ENCODE measurements around the gene THNSL1.

Gene THNSL1

GRCh38 chr10:24983130-24983529, 33.3 kb upstream of the THNSL1 start:
- DNase-seq (ENCODE audit: low read depth) = no peak
- no peak overlapping the region for H3K4me3 ChIP-seq (ENCODE audit: low read depth, low read length)
- TF ChIP-seq CTCF (IDR thresholded peaks at IDR 0.05; ENCODE audit: low read depth, low read length) (no peak), POLR2A (IDR thresholded peaks at IDR 0.05; ENCODE audit: extremely low read depth, insufficient read length) (no peak), MYC (IDR thresholded peaks at IDR 0.05; ENCODE audit: low read depth, low read length) (no peak), MAX (IDR thresholded peaks at IDR 0.05; ENCODE audit: low read depth, low read length) (no peak)

GRCh38 chr10:24983946-24984345, 32.5 kb upstream of the THNSL1 start:
- H3K4me3 ChIP-seq (ENCODE audit: low read depth, low read length) = no peak overlapping the region
- no peak for DNase-seq (ENCODE audit: low read depth)
- TF ChIP-seq CTCF (IDR thresholded peaks at IDR 0.05; ENCODE audit: low read depth, low read length) = no peak

GRCh38 chr10:24984906-24985305, 31.5 kb upstream of the THNSL1 start:
- DNase-seq (ENCODE audit: low read depth) = no peak
- no peak overlapping the region for H3K4me3 ChIP-seq (ENCODE audit: low read depth, low read length)
- TF ChIP-seq MYC (IDR thresholded peaks at IDR 0.05; ENCODE audit: low read depth, low read length) (no peak), MAX (IDR thresholded peaks at IDR 0.05; ENCODE audit: low read depth, low read length) (no peak), CTCF (IDR thresholded peaks at IDR 0.05; ENCODE audit: low read depth, low read length) (no peak), POLR2A (IDR thresholded peaks at IDR 0.05; ENCODE audit: extremely low read depth, insufficient read length) (no peak)

GRCh38 chr10:24988831-24989640, 27.4 kb upstream of the THNSL1 start:
- TF ChIP-seq CTCF (IDR thresholded peaks at IDR 0.05; ENCODE audit: low read depth, low read length) = no peak
- no peak for TF ChIP-seq MAX (IDR thresholded peaks at IDR 0.05; ENCODE audit: low read depth, low read length)
- TF ChIP-seq POLR2A (IDR thresholded peaks at IDR 0.05; ENCODE audit: extremely low read depth, insufficient read length) = no peak
- no peak for TF ChIP-seq MYC (IDR thresholded peaks at IDR 0.05; ENCODE audit: low read depth, low read length)
- H3K4me3 ChIP-seq (ENCODE audit: low read depth, low read length) = no peak overlapping the region
- DNase-seq (ENCODE audit: low read depth) = no peak

GRCh38 chr10:24989867-24990266, 26.5 kb upstream of the THNSL1 start:
- no peak for DNase-seq (ENCODE audit: low read depth)
- no peak overlapping the region for H3K4me3 ChIP-seq (ENCODE audit: low read depth, low read length)
- TF ChIP-seq MYC (IDR thresholded peaks at IDR 0.05; ENCODE audit: low read depth, low read length) = no peak
- TF ChIP-seq MAX (IDR thresholded peaks at IDR 0.05; ENCODE audit: low read depth, low read length) = no peak
- no peak for TF ChIP-seq CTCF (IDR thresholded peaks at IDR 0.05; ENCODE audit: low read depth, low read length)
- TF ChIP-seq POLR2A (IDR thresholded peaks at IDR 0.05; ENCODE audit: extremely low read depth, insufficient read length) = no peak

- DNase-seq (ENCODE audit: low read depth) = no peak
- TF ChIP-seq MYC (IDR thresholded peaks at IDR 0.05; ENCODE audit: low read depth, low read length) = no peak
- no peak for TF ChIP-seq CTCF (IDR thresholded peaks at IDR 0.05; ENCODE audit: low read depth, low read length)
- no peak for TF ChIP-seq POLR2A (IDR thresholded peaks at IDR 0.05; ENCODE audit: extremely low read depth, insufficient read length)
- no peak for TF ChIP-seq MAX (IDR thresholded peaks at IDR 0.05; ENCODE audit: low read depth, low read length)
- no peak overlapping the region for H3K4me3 ChIP-seq (ENCODE audit: low read depth, low read length)
Observed at GRCh38 chr10:24991298-24991697, 25.1 kb upstream of the THNSL1 start.
